PC-3 (cell line): ENCODE results near the gene LAMA5. TPM values are rescaled to one million over a fixed set of nuclear protein-coding genes. Genes with fewer than 3 reads are reported as not detected.

ENCODE experiments used
- ATAC-seq: fragments of 200-7000 bp; cut with Tn5 transposase; 2 replicates; pipeline ENCODE4 v1.9.1; 2020; ENCODE audit warnings: mild to moderate bottlenecking, moderate library complexity
- BruUV-seq: library from RNA; stranded (reverse); fragments of 400-500 nt; replicated peaks from 2 replicates; lab custom pipeline; 2021; lab: Mats Ljungman, UMichigan
- CTCF ChIA-PET: fragments of 300-600 bp; sonication (Branson Sonifier 250); formaldehyde crosslinking; loops from one replicate; lab custom pipeline; 2022; ENCODE audit warnings: antibody characterized with exemption; lab: Charles Lee
- POLR2A ChIA-PET: fragments of 300-600 bp; sonication (Branson Sonifier 250); formaldehyde crosslinking; loops from one replicate; lab custom pipeline; 2022; ENCODE audit warnings: antibody characterized with exemption; ENCODE audit not compliant: unreplicated experiment; lab: Charles Lee
- DNase-seq: peaks from one replicate; pipeline ENCODE4 v3.0.0-alpha.2; 2015
- H2AFZ ChIP-seq: fragments of 300-600 bp; sonication (generic); 2 replicates; pipeline ENCODE4 v1.6.0; 2016; ENCODE audit warnings: antibody characterized with exemption, low read length
- H3F3A ChIP-seq: fragments of 300-600 bp; sonication (generic); one replicate; pipeline ENCODE4 v1.6.0; 2017; ENCODE audit warnings: antibody characterized with exemption, low read length, control low read depth, mild to moderate bottlenecking; ENCODE audit not compliant: unreplicated experiment
- H3K27ac ChIP-seq: fragments of 300-600 bp; sonication (generic); 2 replicates; pipeline ENCODE4 v1.5.1; 2016; ENCODE audit warnings: mild to moderate bottlenecking, low read length
- H3K27me3 ChIP-seq: fragments of 300-600 bp; sonication (generic); 2 replicates; pipeline ENCODE4 v1.6.1; 2016; ENCODE audit warnings: low read length, mixed read lengths
- H3K36me3 ChIP-seq: fragments of 300-600 bp; sonication (generic); 2 replicates; pipeline ENCODE4 v1.6.1; 2016; ENCODE audit warnings: low read depth, mixed run types, low read length, mixed read lengths
- H3K4me1 ChIP-seq: fragments of 300-600 bp; sonication (generic); 2 replicates; pipeline ENCODE4 v1.5.1; 2016; ENCODE audit warnings: low read length; ENCODE audit not compliant: insufficient read depth
- H3K4me2 ChIP-seq: fragments of 300-600 bp; sonication (generic); 2 replicates; pipeline ENCODE4 v1.6.0; 2016; ENCODE audit warnings: low read length
- H3K4me3 ChIP-seq: fragments of 300-600 bp; sonication (generic); 2 replicates; pipeline ENCODE4 v1.5.1; 2016; ENCODE audit warnings: mild to moderate bottlenecking, low read length, mixed read lengths
- H3K79me2 ChIP-seq: fragments of 300-600 bp; sonication (generic); 2 replicates; pipeline ENCODE4 v1.6.1; 2017; ENCODE audit warnings: low read length, mixed read lengths
- H3K9ac ChIP-seq: fragments of 300-600 bp; sonication (generic); 2 replicates; pipeline ENCODE4 v1.6.0; 2016; ENCODE audit warnings: mild to moderate bottlenecking, low read length
- H3K9me2 ChIP-seq: fragments of 300-600 bp; sonication (generic); replicated peaks from 2 replicates; pipeline ENCODE4 v1.6.1; 2016; ENCODE audit warnings: mixed run types, low read length, mixed read lengths
- H3K9me3 ChIP-seq: fragments of 300-600 bp; sonication (generic); 2 replicates; pipeline ENCODE4 v1.6.1; 2016; ENCODE audit warnings: low read length, mixed read lengths
- H4K20me1 ChIP-seq: fragments of 300-600 bp; sonication (generic); 2 replicates; pipeline ENCODE4 v1.6.1; 2016; ENCODE audit warnings: low read length, mixed read lengths
- EZH2 ChIP-seq: fragments of 300-600 bp; sonication (generic); IDR thresholded peaks from one replicate; pipeline ENCODE4 v1.6.1; 2017; ENCODE audit warnings: antibody characterized with exemption, mild to moderate bottlenecking, low read length; ENCODE audit not compliant: unreplicated experiment
- EZH2phosphoT487 ChIP-seq: fragments of 300-600 bp; sonication (generic); IDR thresholded peaks from 2 replicates; pipeline ENCODE4 v1.6.1; 2018; ENCODE audit warnings: mild to moderate bottlenecking, antibody characterized with exemption, low read length, borderline replicate concordance
- intact Hi-C: fragments of 100-400 bp; cut with micrococcal nuclease; formaldehyde crosslinking; loops from 2 replicates; pipeline ENCODE4 v1.9.0; 2023
- total RNA-seq: library from RNA; depleted of rRNA; stranded (reverse); fragments of >200 nt; gene quantifications from 2 replicates; pipeline ENCODE4 v1.2.3, GENCODE V29; 2014
- TF ChIP-seq, protein P1 (sequence below): fragments of 300-600 bp; sonication (generic); conservative IDR thresholded peaks from 2 replicates; pipeline ENCODE4 v1.5.1; 2017; ENCODE audit warnings: antibody characterized with exemption, low read depth, mild to moderate bottlenecking, low read length

LAMA5 gene
- total RNA-seq, 1 experiment from 2014 or later = 196 TPM

DNA sequence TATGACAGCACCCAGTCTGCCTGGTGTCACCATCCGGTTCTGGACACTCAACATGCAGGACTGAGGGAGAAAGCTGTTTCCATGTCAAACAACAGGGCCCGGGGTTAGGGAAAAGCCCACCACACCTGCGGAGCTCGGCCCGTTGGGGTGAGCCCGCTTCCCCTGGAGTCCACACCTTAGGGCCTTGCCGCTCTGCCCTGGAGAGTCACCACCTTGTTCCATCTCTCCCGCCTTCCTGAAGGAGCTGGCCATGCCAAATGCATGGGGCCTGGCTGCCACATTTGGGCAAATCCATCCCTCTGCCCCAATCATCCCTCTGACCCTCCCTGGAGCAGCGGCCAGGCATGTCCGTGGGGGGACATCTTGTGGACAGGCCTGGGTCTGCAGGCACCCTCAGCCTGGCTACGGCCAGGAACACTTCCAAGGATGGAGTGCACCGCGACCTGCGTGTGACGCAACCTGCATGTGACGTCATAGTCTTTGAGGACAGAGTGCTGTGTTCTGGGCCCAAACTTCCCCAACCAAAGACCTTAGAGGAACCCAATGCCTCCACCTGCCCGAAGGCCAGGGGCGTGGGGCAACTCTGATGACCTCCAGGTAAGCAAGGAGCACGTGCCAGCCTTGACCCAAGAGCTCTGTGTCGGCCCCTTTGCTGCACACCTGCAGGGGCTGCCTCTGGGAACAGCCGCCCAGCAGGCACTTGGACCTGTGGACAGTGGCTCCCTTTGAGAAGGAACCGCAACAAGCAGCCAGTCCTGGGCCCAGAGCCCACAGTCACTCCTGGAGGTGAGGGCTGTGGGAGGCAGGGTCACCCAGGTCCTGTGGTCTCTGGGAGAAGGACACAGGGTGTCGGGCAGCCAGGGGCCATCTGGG, 38.2 kb upstream of the LAMA5 start:
- no peak overlapping the region for H3K27ac ChIP-seq
- H3K9ac ChIP-seq = no peak overlapping the region
- peaks cover 3% of the 10 kb centered on the region; the same call in 1 of the 2 replicates for H3K36me3 ChIP-seq
- ATAC-seq (no peak), DNase-seq (peak; percentile 41)
- 0 out of 2 replicates have a peak, but pooled peaks cover 7% of the 10 kb centered on the region for H4K20me1 ChIP-seq
- no peaks in the 10 kb centered on the region for H3F3A ChIP-seq
- ChIA-PET POLR2A (no interaction called here), CTCF (no interaction called here)
- H3K9me2 ChIP-seq = no peaks in the 10 kb centered on the region
- peak overlapping the region; percentile 92; the same call in 1 of the 2 replicates for H3K4me3 ChIP-seq
- intact Hi-C loops = no loop called here
- no peaks in the 10 kb centered on the region for H3K27me3 ChIP-seq
- BruUV-seq = TSS peak; percentile 24
- H3K4me1 ChIP-seq = peaks cover 18% of the 10 kb centered on the region
- no peaks in the 10 kb centered on the region for H3K9me3 ChIP-seq
- peaks cover 27% of the 10 kb centered on the region for H3K79me2 ChIP-seq
- H2AFZ ChIP-seq = no peak overlapping the region
- peak overlapping the region; percentile 99 for H3K4me2 ChIP-seq
- TF ChIP-seq, protein P1, sequence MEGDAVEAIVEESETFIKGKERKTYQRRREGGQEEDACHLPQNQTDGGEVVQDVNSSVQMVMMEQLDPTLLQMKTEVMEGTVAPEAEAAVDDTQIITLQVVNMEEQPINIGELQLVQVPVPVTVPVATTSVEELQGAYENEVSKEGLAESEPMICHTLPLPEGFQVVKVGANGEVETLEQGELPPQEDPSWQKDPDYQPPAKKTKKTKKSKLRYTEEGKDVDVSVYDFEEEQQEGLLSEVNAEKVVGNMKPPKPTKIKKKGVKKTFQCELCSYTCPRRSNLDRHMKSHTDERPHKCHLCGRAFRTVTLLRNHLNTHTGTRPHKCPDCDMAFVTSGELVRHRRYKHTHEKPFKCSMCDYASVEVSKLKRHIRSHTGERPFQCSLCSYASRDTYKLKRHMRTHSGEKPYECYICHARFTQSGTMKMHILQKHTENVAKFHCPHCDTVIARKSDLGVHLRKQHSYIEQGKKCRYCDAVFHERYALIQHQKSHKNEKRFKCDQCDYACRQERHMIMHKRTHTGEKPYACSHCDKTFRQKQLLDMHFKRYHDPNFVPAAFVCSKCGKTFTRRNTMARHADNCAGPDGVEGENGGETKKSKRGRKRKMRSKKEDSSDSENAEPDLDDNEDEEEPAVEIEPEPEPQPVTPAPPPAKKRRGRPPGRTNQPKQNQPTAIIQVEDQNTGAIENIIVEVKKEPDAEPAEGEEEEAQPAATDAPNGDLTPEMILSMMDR = peak; percentile 57
- TF ChIP-seq EZH2 (no peak), EZH2phosphoT487 (no peak)

DNA sequence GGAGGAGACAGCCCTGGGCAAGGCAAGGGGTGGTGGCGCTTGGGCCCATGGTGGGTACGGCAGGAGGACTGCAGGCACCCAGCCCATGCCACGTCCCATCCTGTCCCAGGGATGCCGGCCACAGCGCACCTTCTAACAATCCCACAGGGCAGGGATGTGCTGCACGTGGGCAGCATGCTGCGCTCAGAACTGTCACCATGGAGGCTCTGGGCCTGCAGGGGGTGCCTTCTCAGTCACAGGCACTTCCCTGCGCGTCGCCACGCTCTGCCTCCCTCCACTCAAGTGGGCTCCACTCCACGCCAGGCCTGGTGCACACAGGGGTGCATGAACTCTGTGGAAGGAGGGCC, 37.6 kb upstream of the LAMA5 start:
- Histone ChIP-seq H3K4me2 (no peak overlapping the region), H3K9me3 (no peaks in the 10 kb centered on the region), H3F3A (no peaks in the 10 kb centered on the region), H3K36me3 (peaks cover 3% of the 10 kb centered on the region; the same call in 1 of the 2 replicates), H3K27ac (no peak overlapping the region), H2AFZ (no peak overlapping the region), H3K4me1 (peaks cover 12% of the 10 kb centered on the region), H3K9ac (no peak overlapping the region), H3K79me2 (peaks cover 27% of the 10 kb centered on the region), H3K9me2 (no peaks in the 10 kb centered on the region), H3K27me3 (no peaks in the 10 kb centered on the region), H4K20me1 (0 out of 2 replicates have a peak, but pooled peaks cover 7% of the 10 kb centered on the region), H3K4me3 (no peak overlapping the region)
- ChIA-PET CTCF (no interaction called here), POLR2A (no interaction called here)
- TF ChIP-seq EZH2 (no peak), EZH2phosphoT487 (no peak)
- TF ChIP-seq, protein P1 = no peak
- no peak for ATAC-seq
- intact Hi-C loops = no loop called here
- DNase-seq = no peak
- BruUV-seq = no TSS peak
